GM10248 (cell line): Measurements from ENCODE around the gene KCND3.

Experiments
- CTCF ChIA-PET: fragments of 300-600 bp; sonication (Branson Sonifier 250); formaldehyde crosslinking; extraction: SDS; loops from one replicate; lab custom pipeline; 2021; ENCODE audit warnings: antibody characterized with exemption; lab: Yijun Ruan, JAX
- POLR2A ChIA-PET: fragments of 350-650 bp; sonication (Branson Sonifier 250); formaldehyde crosslinking; extraction: SDS; loops from one replicate; lab custom pipeline; 2020; ENCODE audit warnings: antibody characterized with exemption; lab: Yijun Ruan, JAX
- DNase-seq: peaks from one replicate; pipeline ENCODE4 v3.0.0; 2012; ENCODE audit errors: extremely low spot score
- TF ChIP-seq, protein P1 (sequence below): IDR thresholded peaks from 2 replicates; pipeline ENCODE4 v1.5.1; 2012; ENCODE audit warnings: mild to moderate bottlenecking, low read depth; ENCODE audit errors: extremely low read depth, missing control alignments, control extremely low read depth

KCND3 gene

DNA sequence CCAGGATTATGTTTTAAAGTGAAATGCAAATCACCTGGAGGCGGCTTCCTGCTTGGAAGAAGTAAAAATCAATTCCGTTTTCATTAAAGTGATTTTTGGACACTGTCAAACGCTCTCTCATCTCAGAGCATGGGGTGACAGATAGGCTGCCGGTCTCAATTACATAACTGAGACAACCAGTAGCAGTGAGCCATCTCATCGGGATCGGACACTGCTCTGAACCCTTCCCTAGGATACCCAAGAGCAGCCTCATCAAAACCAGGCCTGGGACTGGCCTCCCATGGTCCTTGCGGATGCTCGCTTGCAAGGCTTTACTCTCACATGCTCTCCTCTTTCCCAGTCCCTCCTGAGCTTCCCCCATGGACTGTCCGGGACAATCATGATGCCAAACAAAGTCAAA, 12.1 kb downstream of the KCND3 start:
- POLR2A ChIA-PET: no interaction called here
- CTCF ChIA-PET: interaction anchor here (1.0 kb wide), 1 partner anchor 20 kb away, joined by 3 read pairs; no protein-coding TSS in a partner anchor
- TF ChIP-seq, protein P1, sequence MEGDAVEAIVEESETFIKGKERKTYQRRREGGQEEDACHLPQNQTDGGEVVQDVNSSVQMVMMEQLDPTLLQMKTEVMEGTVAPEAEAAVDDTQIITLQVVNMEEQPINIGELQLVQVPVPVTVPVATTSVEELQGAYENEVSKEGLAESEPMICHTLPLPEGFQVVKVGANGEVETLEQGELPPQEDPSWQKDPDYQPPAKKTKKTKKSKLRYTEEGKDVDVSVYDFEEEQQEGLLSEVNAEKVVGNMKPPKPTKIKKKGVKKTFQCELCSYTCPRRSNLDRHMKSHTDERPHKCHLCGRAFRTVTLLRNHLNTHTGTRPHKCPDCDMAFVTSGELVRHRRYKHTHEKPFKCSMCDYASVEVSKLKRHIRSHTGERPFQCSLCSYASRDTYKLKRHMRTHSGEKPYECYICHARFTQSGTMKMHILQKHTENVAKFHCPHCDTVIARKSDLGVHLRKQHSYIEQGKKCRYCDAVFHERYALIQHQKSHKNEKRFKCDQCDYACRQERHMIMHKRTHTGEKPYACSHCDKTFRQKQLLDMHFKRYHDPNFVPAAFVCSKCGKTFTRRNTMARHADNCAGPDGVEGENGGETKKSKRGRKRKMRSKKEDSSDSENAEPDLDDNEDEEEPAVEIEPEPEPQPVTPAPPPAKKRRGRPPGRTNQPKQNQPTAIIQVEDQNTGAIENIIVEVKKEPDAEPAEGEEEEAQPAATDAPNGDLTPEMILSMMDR: no peak
- no peak for DNase-seq

DNA sequence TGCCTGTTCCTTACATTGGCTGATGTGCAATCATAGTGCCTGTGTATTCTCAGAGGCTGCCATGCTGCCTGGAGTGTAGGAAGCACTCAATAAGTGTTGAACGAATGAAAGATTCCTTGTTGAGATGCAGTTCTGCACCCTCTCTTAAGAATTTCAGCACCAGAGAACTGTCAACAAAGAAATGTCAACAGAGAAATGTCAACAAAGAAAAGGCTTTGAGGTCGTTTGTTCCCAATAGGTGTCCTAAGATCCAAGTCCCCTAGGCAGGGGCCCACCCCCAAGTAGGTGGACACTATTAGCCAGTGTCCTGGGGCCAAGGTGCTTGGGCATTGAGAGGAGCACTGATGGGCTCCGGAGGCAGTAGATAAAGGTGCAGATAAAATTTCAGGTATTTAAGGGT, 12.6 kb downstream of the KCND3 start:
- TF ChIP-seq, protein P1: no peak
- DNase-seq: no peak
- CTCF ChIA-PET: interaction anchor here (1.1 kb wide), 1 partner anchor 10 kb away, joined by 3 read pairs; no protein-coding TSS in a partner anchor

DNA sequence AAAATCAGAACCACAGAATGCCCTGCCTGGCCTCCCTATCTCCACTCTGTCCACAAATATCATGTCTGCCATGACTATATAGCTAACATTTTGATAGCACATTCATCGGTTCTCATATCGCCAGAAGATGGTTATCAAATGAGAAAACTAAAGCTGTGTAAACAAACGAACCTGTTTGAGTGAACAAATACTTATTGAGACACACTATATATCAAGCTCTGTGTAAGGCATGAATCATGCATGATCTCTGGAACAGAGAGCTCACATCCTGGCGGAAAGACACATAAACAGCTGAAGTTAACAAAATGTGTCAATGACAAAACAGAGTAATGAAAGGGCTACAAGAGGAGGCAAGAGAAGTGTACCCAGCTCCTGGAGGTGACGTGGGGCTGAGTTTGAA, 13.1 kb downstream of the KCND3 start:
- no peak for DNase-seq
- CTCF ChIA-PET: interaction anchor here (1.1 kb wide), 1 partner anchor 10 kb away, joined by 3 read pairs; no protein-coding TSS in a partner anchor

More for the DNA sequence above, 12.6 kb downstream of the KCND3 start:
- POLR2A ChIA-PET: no interaction called here

DNA sequence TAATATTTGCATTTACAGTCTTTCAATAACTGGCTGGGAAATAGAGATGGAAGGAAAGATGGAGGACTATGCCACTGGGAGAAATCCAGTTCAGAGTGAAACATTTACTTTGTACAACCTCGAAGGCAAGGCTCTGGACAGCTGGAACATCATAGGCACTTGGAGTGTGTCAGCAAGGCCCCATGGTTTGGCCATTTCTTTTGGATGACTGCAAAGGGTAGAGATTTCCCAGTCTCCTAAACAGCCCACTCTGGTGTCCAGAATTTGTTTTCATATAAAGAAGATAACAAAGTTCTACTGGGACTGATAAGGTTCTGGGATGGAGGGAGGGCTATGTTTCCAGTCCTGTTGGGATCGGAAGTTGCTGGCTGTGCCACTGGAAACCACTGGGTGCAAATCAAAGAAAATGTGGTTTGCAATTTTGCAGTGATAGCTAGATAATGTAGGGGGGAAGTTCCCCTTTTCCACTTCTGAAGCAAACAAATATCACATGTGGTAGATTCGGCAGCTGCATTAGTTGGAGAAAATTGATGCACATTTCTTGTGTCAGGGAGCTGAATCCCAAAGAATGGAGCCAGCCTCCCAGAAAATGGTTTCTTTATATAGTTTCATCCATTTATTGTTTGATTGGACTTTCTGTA, 16.2 kb downstream of the KCND3 start:
- ChIA-PET CTCF (interaction anchor here (1.1 to 2.1 kb wide), 4 partner anchors 10 to 528 kb away, joined by 3 to 4 read pairs (median 4); no protein-coding TSS in a partner anchor), POLR2A (no interaction called here)
- TF ChIP-seq, protein P1: no peak
- no peak for DNase-seq

More for the DNA sequence above, 13.1 kb downstream of the KCND3 start:
- TF ChIP-seq, protein P1: no peak
- POLR2A ChIA-PET: no interaction called here

DNA sequence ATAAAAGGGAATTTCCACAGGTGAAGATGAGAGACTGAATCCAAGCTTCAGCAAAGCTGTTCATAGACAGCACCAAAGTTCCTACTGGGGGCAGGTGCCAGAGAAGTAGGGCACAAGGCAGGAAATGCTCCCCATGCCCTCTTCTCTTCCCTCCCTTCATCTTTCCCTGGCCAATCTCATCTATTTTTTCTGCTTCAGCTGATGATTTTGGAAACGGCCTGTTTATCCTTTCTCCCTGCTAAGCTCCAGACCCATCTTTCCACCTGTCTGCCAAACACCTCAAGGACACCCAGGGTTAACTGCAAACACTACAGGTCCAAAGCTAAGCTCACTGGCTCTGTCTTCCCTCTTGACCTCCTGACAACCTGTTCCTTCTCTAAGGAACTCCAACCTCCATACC, 18.1 kb downstream of the KCND3 start:
- TF ChIP-seq, protein P1: no peak
- POLR2A ChIA-PET: no interaction called here
- no peak for DNase-seq
- CTCF ChIA-PET: interaction anchor here (1.9 kb wide), 1 partner anchor 8 kb away, joined by 4 read pairs; no protein-coding TSS in a partner anchor

DNA sequence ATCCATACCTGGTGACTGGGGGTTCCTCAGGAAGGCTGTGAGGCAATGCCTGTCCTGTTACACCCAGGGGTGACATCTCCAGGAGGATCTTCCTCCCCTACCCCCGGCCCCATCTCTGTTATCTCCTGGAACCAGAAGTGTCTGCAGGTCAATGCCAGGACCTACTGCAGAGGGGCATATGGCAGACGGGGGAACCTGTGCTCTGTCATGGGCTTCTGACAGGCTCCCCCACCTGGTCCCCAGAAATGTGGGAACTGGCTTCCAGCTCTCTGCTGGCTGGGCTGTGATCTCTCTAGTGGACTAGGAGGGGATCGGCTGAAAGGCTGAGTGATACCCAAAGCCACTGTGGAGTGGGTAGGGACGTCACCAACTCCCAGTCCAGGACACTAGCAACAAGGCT, 21.0 kb downstream of the KCND3 start:
- POLR2A ChIA-PET: no interaction called here
- no peak for DNase-seq
- CTCF ChIA-PET: interaction anchor here (1.5 kb wide), 1 partner anchor 16 kb away, joined by 4 read pairs; no protein-coding TSS in a partner anchor
- TF ChIP-seq, protein P1: no peak
